Ishikawa (cell line): Measurements from ENCODE around the gene RAB6B.

ENCODE experiments used
- CEBPB ChIP-seq: IDR thresholded peaks from 2 replicates; pipeline ENCODE4 v1.6.1; 2012
- CREB1 ChIP-seq: IDR thresholded peaks from 2 replicates; pipeline ENCODE4 v1.6.1; 2012; ENCODE audit warnings: low read depth
- EGR1 ChIP-seq: IDR thresholded peaks from 2 replicates; pipeline ENCODE4 v1.6.1; 2012
- EP300 ChIP-seq: IDR thresholded peaks from 2 replicates; pipeline ENCODE4 v1.6.1; 2012; ENCODE audit warnings: borderline replicate concordance
- FOXM1 ChIP-seq: IDR thresholded peaks from 2 replicates; pipeline ENCODE4 v1.6.1; 2012; ENCODE audit warnings: low read depth, borderline replicate concordance
- MAX ChIP-seq: IDR thresholded peaks from 2 replicates; pipeline ENCODE4 v1.6.1; 2012
- RAD21 ChIP-seq: IDR thresholded peaks from 2 replicates; pipeline ENCODE4 v1.6.1; 2012; ENCODE audit warnings: low read depth
- REST ChIP-seq: IDR thresholded peaks from 2 replicates; pipeline ENCODE4 v1.6.1; 2012; ENCODE audit warnings: low read depth, mild to moderate bottlenecking
- TAF1 ChIP-seq: IDR thresholded peaks from 2 replicates; pipeline ENCODE4 v1.6.1; 2012; ENCODE audit warnings: low read depth, mild to moderate bottlenecking
- TEAD4 ChIP-seq: IDR thresholded peaks from 2 replicates; pipeline ENCODE4 v1.6.1; 2012
- USF1 ChIP-seq: IDR thresholded peaks from 2 replicates; pipeline ENCODE4 v1.6.1; 2012
- YY1 ChIP-seq: IDR thresholded peaks from 2 replicates; pipeline ENCODE4 v1.6.1; 2012; ENCODE audit warnings: low read depth
- ZBTB7A ChIP-seq: IDR thresholded peaks from 2 replicates; pipeline ENCODE4 v1.6.1; 2012; ENCODE audit warnings: low read depth

- TF ChIP-seq CEBPB (no peak), REST (no peak), RAD21 (no peak), ZBTB7A (no peak), TAF1 (no peak), YY1 (no peak), USF1 (no peak), EGR1 (no peak), CREB1 (no peak), EP300 (no peak), FOXM1 (no peak), TEAD4 (no peak), MAX (no peak)
Observed at GRCh38 chr3:133843634-133844033, 52.0 kb downstream of the RAB6B start.
